NCI-H510A (cell line): ENCODE data around the gene WDR70.
"Not testable (repeated sequence)": the region's sequence is repeated elsewhere in the genome, so short reads cannot be mapped to it uniquely, and the experiment has no call there.

Experiments
- DNase-seq: peaks from one replicate; lab custom pipeline; 2025; lab: John Stamatoyannopoulos, UW

The WDR70 gene

DNA sequence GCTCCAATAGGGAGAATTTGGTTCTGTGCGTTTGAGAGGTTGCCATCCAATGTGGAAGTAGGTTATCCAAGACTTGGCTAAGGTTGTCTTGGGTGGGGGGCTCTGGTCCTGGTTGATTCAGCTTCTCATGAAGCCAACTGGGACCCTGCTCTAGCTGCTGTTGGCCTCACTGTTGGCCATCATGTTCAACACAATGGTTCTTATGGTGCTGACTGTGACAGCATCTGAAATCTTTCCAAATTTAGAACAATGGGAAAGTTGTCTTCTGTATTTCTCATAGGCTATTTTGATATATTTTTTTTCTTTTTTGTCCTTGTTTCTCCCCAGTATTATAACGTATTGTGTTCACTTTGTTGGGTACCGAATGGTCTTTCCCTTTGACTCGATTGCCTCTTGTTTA is 388.8 kb downstream of the WDR70 start:
- DNase-seq, result no peak

- no peak for DNase-seq
These were observed 389.3 kb downstream of the WDR70 start for GRCh38 chr5:37768371-37768770.

DNA sequence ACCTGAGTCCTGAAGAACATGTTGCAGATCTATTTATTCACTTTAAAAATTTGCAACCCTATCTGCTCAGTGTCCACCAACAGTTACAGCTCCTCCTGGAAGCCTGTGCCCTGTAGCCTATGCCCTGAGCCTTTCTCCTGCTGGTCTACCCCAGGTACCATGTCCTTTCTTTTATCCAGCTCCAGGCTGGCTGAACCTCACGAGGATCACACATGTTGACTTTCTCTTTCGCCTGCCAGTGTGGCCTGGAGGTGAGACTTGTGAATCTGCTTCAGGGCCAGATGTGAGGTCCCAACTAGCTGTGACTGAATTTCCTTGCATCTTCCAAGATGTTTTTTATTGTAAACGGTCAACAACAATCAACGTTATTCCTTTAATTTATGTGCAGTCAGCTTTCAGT is 390.0 kb downstream of the WDR70 start:
- no peak for DNase-seq

DNA sequence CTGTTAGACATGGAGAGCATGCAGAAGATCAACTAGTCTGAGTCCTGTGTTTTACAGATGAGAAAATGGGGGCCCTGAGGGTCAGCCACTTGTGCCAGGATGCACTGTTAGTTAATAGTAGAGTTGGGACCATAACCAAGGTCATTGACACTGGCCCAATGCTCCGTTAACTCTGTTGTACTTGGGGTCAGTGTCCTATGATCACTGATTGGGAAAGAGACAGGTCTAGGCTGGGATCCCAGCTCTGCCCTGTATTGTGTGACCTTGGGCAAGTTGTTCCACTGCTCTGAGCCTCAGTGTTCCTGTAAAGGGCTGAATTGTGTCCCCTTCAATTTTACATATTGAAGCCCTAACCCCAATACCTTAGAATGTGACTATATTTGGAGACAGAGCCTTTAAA is 390.7 kb downstream of the WDR70 start:
- DNase-seq, result no peak

- DNase-seq, result no peak
These were observed 391.7 kb downstream of the WDR70 start for GRCh38 chr5:37770786-37771185.

DNA sequence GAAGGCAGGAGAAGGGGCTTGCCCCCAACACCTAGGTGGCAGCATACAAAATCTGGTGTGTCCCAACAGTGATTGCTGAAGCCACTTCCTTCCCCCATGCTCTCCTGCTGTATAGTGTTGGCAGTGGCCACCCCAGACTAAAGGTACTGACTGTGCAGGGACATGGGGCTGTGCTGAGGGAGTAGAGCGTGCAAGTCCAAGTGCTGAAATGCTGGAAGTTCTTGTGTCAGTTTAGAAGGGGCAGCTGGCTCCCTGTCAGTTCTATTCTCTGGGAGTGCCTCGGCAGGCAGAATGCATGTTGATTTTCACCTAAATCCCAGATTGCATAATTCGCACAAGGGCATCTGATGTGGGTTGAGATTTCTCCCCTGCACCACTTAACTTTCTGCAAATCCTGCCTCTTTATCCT is 392.1 kb downstream of the WDR70 start:
- no peak for DNase-seq

DNA sequence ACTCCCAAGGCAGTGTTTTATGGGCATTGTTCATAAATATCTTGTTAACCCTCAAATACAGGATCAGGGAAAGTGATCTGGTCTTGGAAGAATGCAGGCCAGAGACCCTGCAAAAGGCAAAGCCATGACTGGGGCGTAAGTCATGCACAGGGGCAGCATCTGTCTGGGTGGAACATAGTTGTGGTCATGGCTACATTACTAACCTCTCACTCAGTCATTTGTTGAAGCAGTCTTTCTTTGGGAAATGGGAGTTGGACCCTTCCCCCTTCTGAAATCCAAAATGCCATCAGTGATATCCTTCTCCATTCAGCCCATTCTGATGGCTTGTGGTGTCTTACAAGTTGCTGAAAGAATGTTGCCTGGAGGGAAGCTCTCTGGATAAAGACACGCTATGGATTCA is 392.6 kb downstream of the WDR70 start:
- DNase-seq, result no peak

- DNase-seq, result no peak
These were observed 393.1 kb downstream of the WDR70 start for GRCh38 chr5:37772255-37772654.

DNA sequence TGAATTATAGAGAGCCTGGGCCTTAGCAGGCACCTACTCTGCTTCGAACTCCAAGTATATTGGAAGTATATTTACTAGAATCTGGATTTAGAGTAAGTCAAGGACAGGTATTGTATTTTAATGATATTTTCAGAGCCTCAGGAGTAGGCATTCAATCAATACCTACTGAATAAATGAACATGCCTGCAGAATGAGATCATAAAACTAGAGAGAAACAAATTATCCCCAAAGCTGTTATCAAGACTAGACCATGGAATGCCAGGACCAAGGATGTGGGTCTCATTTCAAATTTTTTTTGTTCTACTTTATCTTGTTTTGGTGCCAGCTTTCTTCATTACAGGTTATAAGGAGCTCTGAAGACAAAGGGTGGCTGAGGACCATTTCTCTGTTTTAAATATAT is 394.7 kb downstream of the WDR70 start:
- no peak for DNase-seq

DNA sequence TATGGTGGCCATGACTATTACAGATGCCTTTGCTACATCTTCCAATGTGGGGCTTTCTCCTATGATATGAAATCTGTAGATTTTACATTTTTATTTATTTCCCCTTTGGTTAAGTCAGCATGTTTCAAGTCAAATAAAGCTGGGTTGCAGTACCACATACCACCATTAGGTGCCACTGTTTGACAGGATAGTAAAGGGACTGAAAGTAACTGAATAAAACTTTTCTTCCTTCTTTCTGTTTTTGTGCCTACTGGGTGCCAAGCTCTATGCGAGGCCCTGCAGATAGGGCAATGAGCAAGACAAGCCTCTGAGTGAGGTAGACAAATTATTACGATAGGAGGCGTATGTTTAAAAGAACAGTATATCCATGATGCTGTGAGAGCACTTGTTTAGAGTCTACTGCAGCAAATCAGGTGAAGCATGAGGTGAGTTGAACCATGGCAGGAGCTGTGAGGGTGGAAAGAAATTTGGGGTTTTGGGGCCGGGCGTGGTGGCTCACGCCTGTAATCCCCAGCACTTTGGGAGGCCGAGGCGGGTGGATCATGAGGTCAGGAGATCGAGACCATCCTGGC is 395.9 kb downstream of the WDR70 start:
- no peak for DNase-seq

- DNase-seq, result no peak
These were observed 397.7 kb downstream of the WDR70 start for GRCh38 chr5:37776826-37777225.

- DNase-seq, result no peak
These were observed 398.5 kb downstream of the WDR70 start for GRCh38 chr5:37777432-37778130.

DNA sequence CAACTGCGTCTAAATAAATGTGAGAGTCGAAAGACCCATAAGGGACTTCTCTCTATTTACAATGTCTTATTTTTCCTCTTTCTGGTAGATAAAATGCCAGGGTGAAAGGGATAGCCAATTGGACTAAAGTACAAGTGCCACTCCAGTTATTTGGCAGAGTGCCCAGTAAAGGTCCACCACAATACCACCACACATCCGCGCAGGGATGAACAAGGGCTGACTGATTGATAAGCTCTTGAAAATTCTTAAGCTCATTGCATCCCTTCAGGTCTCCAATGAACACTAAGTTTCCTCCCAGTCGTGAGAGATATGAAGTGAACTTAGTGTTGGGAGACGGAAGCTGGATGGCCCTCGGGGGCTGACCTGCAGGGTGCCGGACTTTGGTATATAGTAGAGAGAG is 402.3 kb downstream of the WDR70 start:
- not testable (repeated sequence) for DNase-seq

DNA sequence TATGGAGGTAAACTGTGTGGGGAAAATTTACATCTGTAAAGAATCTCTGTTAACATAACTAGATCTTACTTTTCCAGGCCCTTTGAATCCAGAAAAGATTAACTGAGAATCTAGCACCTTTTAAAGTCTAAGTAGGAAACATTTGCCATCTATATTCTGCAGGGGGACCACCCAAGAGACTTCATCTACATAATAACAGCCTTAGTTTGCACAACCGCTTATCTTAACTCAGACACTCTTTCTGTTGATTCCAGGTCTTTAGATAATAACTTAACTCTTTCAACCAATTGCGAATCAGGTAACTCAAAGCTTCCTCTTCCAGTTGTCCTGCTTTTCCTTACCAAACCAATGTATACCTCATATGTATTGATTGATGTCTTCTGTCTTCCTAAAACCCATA is 407.3 kb downstream of the WDR70 start:
- no peak for DNase-seq

GRCh38 chr5:37786862-37787519 is 407.9 kb downstream of the WDR70 start:
- no peak for DNase-seq

GRCh38 chr5:37787742-37788141 is 408.6 kb downstream of the WDR70 start:
- DNase-seq, result no peak

GRCh38 chr5:37789991-37790390 is 410.9 kb downstream of the WDR70 start:
- DNase-seq, result no peak

DNA sequence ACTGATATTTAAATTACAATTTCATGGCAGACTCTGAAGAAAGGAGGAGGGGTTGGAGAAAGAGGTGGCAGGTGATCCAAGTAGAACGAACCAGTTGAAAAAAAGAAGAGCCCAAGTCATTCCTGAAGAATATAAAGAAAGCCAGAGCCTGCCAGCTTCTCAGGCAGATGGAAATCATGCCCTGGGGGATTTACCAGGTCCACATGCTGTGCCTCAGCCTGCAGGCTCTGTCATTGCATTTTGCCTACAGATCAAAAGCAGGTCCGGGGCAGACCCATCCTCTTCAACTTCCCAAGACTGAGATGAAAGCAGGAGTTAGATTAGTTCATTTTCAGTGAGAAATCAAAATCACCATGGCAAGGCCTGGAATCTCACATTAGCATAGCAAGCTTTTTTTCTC is 412.2 kb downstream of the WDR70 start:
- DNase-seq, result no peak

GRCh38 chr5:37792975-37793631 is 414.0 kb downstream of the WDR70 start:
- no peak for DNase-seq

- not testable (repeated sequence) for DNase-seq
These were observed 416.2 kb downstream of the WDR70 start for GRCh38 chr5:37795292-37795691.

DNA sequence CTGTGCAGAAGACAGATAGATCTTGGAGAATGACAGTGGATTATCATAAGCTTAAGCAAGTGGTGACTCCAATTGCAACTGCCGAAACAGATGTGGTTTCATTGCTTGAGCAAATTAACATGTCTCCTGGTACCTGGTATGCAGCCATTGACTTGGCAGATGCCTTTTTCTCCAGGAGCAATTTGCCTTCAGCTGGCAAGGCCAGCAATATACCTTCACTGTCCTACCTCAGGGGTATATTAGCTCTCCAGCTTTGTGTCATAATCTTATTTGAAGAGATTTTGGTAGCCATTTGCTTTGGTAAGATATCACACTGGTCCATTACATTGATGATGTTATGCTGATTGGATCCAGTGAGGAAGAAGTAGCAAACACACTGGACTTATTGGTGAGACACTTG is 417.3 kb downstream of the WDR70 start:
- DNase-seq, result not testable (repeated sequence)

GRCh38 chr5:37799865-37800421 is 420.8 kb downstream of the WDR70 start:
- no peak for DNase-seq

DNA sequence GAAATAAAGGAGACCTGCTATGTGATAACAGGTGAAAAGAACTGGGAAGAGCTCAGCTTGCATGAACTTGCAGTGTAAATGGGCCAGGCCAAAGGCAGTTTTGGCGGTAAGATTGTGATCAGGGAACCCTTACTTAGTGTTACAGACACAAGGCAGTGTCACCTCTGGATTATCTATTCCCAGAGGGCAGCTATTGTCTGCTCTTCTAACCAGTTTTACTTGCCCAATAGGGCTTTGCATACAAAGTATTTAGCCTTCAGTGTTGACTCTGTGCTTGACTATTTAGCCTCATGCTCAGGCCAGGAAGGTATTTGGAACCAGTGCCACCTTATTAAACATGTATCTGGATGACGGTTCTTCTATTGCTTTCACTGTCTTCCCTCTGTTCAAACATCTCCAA is 422.4 kb downstream of the WDR70 start:
- DNase-seq, result no peak
